Progenitor cell of endocrine pancreas (in vitro differentiated cells): Measurements from ENCODE around the gene SDC3. TPM values are rescaled to one million over a fixed set of nuclear protein-coding genes. Genes with fewer than 3 reads are reported as not detected.

ENCODE experiments used
- DNase-seq: peaks from one replicate; pipeline ENCODE4 v3.0.0; 2021; ENCODE audit warnings: low spot score; ENCODE audit not compliant: unreplicated experiment
- H3K27ac Mint-ChIP-seq: 2 replicates; pipeline ENCODE4 v1.8.0; 2021; ENCODE audit warnings: mild to moderate bottlenecking, moderate library complexity, mixed read lengths
- H3K27me3 Mint-ChIP-seq: 2 replicates; pipeline ENCODE4 v1.8.0; 2021; ENCODE audit warnings: mixed read lengths
- H3K36me3 Mint-ChIP-seq: 2 replicates; pipeline ENCODE4 v1.8.0; 2022; ENCODE audit warnings: mixed read lengths; ENCODE audit not compliant: insufficient read depth
- H3K4me1 Mint-ChIP-seq: 2 replicates; pipeline ENCODE4 v1.8.0; 2021; ENCODE audit warnings: low read depth, mixed read lengths
- H3K4me3 Mint-ChIP-seq: 2 replicates; pipeline ENCODE4 v1.8.0; 2021; ENCODE audit warnings: low read depth, mild to moderate bottlenecking, moderate library complexity, mixed read lengths
- H3K9me3 Mint-ChIP-seq: 2 replicates; pipeline ENCODE4 v1.8.0; 2021; ENCODE audit warnings: low read depth, mixed read lengths
- CTCF ChIP-seq: fragments of 200-600 bp; sonication (generic); IDR thresholded peaks from one replicate; pipeline ENCODE4 v1.5.0; 2021; ENCODE audit warnings: antibody characterized with exemption, mild to moderate bottlenecking; ENCODE audit not compliant: unreplicated experiment
- total RNA-seq: library from RNA; stranded (reverse); gene quantifications from 2 replicates; pipeline ENCODE4 v1.2.1, GENCODE V29; 2021

The SDC3 gene
- total RNA-seq, 1 donor from 2014 or later, result 33.7 TPM

- no peak for TF ChIP-seq CTCF
- Mint-ChIP-seq H3K9me3 (no peaks in the 10 kb centered on the region), H3K4me1 (peaks cover 2% of the 10 kb centered on the region), H3K4me3 (no peak overlapping the region), H3K27me3 (no peaks in the 10 kb centered on the region), H3K36me3 (no peaks in the 10 kb centered on the region), H3K27ac (peak overlapping the region; percentile 49)
- DNase-seq, result no peak
These were observed 7.1 kb upstream of the SDC3 start for GRCh38 chr1:30915491-30916230.

GRCh38 chr1:30914931-30915330 is 6.4 kb upstream of the SDC3 start:
- no peak for DNase-seq
- H3K36me3 Mint-ChIP-seq, result no peaks in the 10 kb centered on the region
- TF ChIP-seq CTCF, result no peak
- H3K9me3 Mint-ChIP-seq, result no peaks in the 10 kb centered on the region
- peaks cover 2% of the 10 kb centered on the region for H3K4me1 Mint-ChIP-seq
- H3K27ac Mint-ChIP-seq, result no peak overlapping the region
- no peak overlapping the region for H3K4me3 Mint-ChIP-seq
- peaks cover under 1% of the 10 kb centered on the region for H3K27me3 Mint-ChIP-seq

- Mint-ChIP-seq H3K36me3 (no peaks in the 10 kb centered on the region), H3K4me1 (peaks cover 3% of the 10 kb centered on the region), H3K4me3 (no peak overlapping the region), H3K27me3 (peaks cover 5% of the 10 kb centered on the region), H3K9me3 (no peaks in the 10 kb centered on the region), H3K27ac (no peak overlapping the region)
- TF ChIP-seq CTCF, result no peak
- no peak for DNase-seq
These were observed 6.0 kb upstream of the SDC3 start for GRCh38 chr1:30914587-30914922.

GRCh38 chr1:30912913-30913652 is 4.5 kb upstream of the SDC3 start:
- no peak for DNase-seq
- no peak overlapping the region for H3K4me3 Mint-ChIP-seq
- TF ChIP-seq CTCF, result no peak
- no peaks in the 10 kb centered on the region for H3K9me3 Mint-ChIP-seq
- H3K27me3 Mint-ChIP-seq, result peaks cover 11% of the 10 kb centered on the region
- no peaks in the 10 kb centered on the region for H3K36me3 Mint-ChIP-seq
- H3K27ac Mint-ChIP-seq, result no peak overlapping the region
- H3K4me1 Mint-ChIP-seq, result peaks cover 4% of the 10 kb centered on the region

- no peak overlapping the region for H3K27ac Mint-ChIP-seq
- TF ChIP-seq CTCF, result no peak
- DNase-seq, result no peak
- H3K4me3 Mint-ChIP-seq, result no peak overlapping the region
- peaks cover 16% of the 10 kb centered on the region for H3K27me3 Mint-ChIP-seq
- H3K9me3 Mint-ChIP-seq, result no peaks in the 10 kb centered on the region
- peaks cover 8% of the 10 kb centered on the region for H3K4me1 Mint-ChIP-seq
- H3K36me3 Mint-ChIP-seq, result no peaks in the 10 kb centered on the region
These were observed 3.7 kb upstream of the SDC3 start for GRCh38 chr1:30912224-30912623.
